Activated CD8-positive, alpha-beta memory T cell treated with anti-CD3 and anti-CD28 coated beads, Interleukin-2, amount 50 U/mL, for 4 hours (primary cell): ENCODE measurements around the gene TLR9.

Experiments used
- DNase-seq: peaks from one replicate; pipeline ENCODE4 v3.0.0-alpha.2; 2020

TLR9 gene

GRCh38 chr3:52215351-52215750 lies 10.1 kb downstream of the TLR9 start:
- DNase-seq, result no peak

- DNase-seq, result no peak
Measured at GRCh38 chr3:52213901-52214300, 11.5 kb downstream of the TLR9 start.

GRCh38 chr3:52213005-52213404 lies 12.4 kb downstream of the TLR9 start:
- no peak for DNase-seq

- DNase-seq, result no peak
Measured at GRCh38 chr3:52211268-52211891, 14.1 kb downstream of the TLR9 start.

GRCh38 chr3:52210550-52211046 lies 14.8 kb downstream of the TLR9 start:
- no peak for DNase-seq

- DNase-seq, result no peak
Measured at GRCh38 chr3:52210037-52210436, 15.4 kb downstream of the TLR9 start.

GRCh38 chr3:52208556-52208955 lies 16.9 kb downstream of the TLR9 start:
- no peak for DNase-seq

GRCh38 chr3:52205727-52206372 lies 19.6 kb downstream of the TLR9 start:
- no peak for DNase-seq

GRCh38 chr3:52204337-52205073 lies 20.9 kb downstream of the TLR9 start:
- DNase-seq, result no peak

GRCh38 chr3:52203701-52204100 lies 21.7 kb downstream of the TLR9 start:
- no peak for DNase-seq

- no peak for DNase-seq
Measured at GRCh38 chr3:52202384-52203077, 22.9 kb downstream of the TLR9 start.

GRCh38 chr3:52200981-52201679 lies 24.3 kb downstream of the TLR9 start:
- no peak for DNase-seq

- DNase-seq, result no peak
Measured at GRCh38 chr3:52198643-52199608, 26.5 kb downstream of the TLR9 start.

- peak; percentile 93 for DNase-seq
Measured at GRCh38 chr3:52197842-52198625, 27.4 kb downstream of the TLR9 start, which contains the start of gene ALAS1. Gene ALAS1 (plus strand): TSS chr3:52198160. CDS start chr3:52199242, 1,082 bp downstream.

- no peak for DNase-seq
Measured at GRCh38 chr3:52197499-52197841, 28.0 kb downstream of the TLR9 start.

- no peak for DNase-seq
Measured at GRCh38 chr3:52196977-52197376, 28.5 kb downstream of the TLR9 start.

- DNase-seq, result no peak
Measured at GRCh38 chr3:52195823-52196331, 29.6 kb downstream of the TLR9 start.

GRCh38 chr3:52195291-52195597 lies 30.2 kb downstream of the TLR9 start:
- DNase-seq, result no peak

- DNase-seq, result no peak
Measured at GRCh38 chr3:52194485-52195290, 30.8 kb downstream of the TLR9 start.

- DNase-seq, result no peak
Measured at GRCh38 chr3:52193065-52193464, 32.4 kb downstream of the TLR9 start.
